ENCODE data around the gene FER1L5.

Gene FER1L5

DNA sequence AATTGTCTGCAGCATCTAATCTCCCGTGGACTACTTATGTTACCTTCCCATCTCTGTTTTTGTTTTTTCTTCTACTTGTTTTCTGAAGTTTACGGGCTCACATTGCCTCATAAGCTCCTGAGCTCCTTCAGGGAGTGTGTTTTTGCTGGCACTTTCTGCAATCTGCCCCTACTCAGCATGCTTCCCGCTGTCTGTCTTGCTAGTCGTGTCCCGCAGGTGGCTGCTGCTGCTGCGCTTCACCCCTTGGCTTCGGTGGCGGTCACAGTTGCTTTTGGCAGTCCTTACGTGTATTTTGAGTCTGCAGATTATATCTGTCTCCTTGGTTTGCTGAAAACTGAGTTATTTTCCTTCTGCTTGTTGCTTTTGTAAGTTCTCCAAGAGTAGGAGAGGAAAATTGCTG, 37.3 kb downstream of the FER1L5 start:
- DNase-seq (ENCODE audit: extremely low read depth in 1 of 2, low read depth in 1 of 2): no peak

GRCh38 chr2:96680561-96681141, 38.1 kb downstream of the FER1L5 start:
- no peak for DNase-seq (ENCODE audit: extremely low read depth in 1 of 2, low read depth in 1 of 2)

- no peak for DNase-seq (ENCODE audit: extremely low read depth in 1 of 2, low read depth in 1 of 2)
These were observed 39.0 kb downstream of the FER1L5 start for GRCh38 chr2:96681540-96681939.

DNA sequence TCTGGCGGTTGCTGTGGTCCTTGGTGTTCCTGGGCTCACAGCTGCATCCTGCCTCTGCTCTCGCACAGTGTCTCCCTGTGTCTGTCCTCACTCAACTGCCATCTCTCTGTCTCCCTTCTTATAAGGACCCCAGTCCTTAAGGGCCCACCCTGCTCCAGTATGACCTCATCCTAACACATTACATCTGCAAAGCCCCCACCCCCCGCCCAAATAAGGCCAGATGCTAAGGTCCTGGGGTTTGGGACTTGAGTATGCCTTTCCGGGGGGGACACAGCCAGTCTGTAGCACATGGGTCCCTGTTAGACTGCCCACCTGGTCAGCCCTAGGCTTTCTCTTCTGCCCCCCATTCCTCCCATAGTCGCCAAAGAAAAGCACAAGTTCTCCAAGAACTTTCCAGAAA, 40.7 kb downstream of the FER1L5 start:
- no peak for DNase-seq (ENCODE audit: extremely low read depth in 1 of 2, low read depth in 1 of 2)

- DNase-seq (ENCODE audit: extremely low read depth in 1 of 2, low read depth in 1 of 2): no peak
These were observed 41.6 kb downstream of the FER1L5 start for GRCh38 chr2:96683972-96684820.

- no peak for DNase-seq (ENCODE audit: extremely low read depth in 1 of 2, low read depth in 1 of 2)
These were observed 42.5 kb downstream of the FER1L5 start for GRCh38 chr2:96684883-96685576.

DNA sequence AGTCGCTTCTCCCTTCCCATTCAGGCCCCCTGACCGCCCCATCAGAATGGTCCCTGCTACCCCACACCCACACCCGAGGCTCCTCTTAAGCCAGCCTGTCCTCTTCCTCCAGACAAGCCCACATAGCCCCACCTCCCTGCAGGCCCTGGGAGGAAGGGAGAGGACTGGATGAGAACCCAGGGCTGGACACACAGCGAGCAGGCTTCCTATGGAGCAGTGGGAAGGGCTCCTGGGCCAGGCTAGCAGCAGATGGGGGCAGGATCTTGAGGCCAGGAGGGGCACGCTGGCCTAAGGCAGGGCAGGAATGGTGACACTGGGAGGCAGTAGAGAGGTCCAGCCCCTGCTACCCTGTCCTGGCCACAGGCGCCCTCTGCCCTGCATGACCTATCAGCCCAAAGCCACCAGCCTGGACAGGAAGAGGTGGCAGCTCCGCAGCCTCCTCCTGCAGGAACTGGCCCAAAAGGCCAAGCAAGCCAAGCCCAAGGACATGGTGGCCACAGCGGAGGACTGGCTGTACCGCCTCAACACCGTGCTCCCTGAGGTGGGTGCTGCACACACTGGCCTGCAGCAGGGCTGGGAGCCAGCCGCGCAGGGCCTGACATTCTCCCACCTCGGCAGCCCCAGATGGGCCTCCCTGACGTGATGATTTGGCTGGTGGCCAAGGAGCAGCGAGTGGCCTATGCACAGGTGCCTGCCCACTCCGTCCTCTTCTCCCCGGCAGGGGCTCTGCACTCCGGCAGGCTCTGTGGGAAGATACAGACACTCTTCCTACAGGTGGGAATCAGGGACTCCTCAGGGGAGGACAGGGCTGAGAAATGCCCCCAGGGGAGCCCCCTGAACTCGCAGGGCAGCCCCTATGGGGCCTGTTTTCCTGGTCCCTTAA, 43.3 kb downstream of the FER1L5 start:
- no peak for DNase-seq (ENCODE audit: extremely low read depth in 1 of 2, low read depth in 1 of 2)

DNA sequence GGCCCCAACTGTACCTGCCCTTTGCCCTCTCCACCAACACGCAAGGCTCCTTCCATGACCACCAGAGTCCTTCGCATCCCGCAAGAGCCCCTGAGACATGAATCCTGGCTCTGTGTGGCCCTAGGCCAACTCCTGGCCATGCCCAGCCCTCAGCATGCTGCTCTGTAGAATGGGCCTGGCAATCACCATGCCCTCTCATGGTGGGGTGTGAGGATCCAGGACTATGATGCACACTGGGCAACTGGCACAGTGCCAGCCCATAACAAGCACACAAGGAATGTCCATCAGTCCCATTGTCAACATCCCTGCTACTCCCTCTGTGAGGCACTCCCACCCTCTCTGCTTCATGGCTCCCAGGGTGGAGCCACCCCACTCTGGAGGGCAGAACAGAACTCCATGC, 44.7 kb downstream of the FER1L5 start:
- DNase-seq (ENCODE audit: extremely low read depth in 1 of 2, low read depth in 1 of 2): no peak

GRCh38 chr2:96687711-96688640, 45.4 kb downstream of the FER1L5 start:
- DNase-seq (ENCODE audit: extremely low read depth in 1 of 2, low read depth in 1 of 2): no peak

DNA sequence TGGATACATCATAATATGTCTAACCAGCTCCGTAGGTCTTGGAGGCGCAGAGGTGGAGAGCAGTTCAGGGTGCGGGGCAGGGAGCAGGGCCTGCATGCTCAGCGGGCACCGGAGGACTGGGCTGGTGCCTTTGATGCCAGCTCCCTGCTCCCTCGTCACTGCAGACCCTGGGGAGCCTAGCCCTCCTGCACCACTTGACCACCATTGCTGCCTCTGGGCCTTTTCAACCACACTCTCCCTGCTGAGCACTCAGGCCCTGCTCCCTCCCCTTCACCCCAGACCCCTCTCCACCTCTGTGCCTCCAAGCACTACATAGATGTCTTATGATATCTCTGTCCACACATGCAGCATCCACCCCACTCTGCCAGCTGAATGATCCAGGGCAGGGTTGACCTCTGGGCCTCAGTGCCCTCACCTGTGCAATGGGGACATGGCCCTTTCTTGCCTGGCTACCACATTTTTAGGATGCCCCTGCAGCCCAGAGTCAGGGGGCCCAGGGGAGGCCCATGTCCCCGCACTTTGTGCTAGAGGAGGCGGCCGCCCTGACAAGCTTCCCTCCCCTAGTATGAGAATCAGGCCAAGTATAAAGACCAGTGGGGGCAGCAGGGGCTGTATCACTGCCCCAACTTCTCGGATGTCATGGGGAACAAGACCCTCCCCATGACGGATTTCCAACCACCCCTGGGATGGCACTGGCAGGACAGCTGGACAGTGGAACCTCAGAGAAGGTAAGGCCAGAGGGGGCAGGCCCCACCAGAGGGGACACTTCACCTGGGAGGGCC, 46.3 kb downstream of the FER1L5 start:
- no peak for DNase-seq (ENCODE audit: extremely low read depth in 1 of 2, low read depth in 1 of 2)

- DNase-seq (ENCODE audit: extremely low read depth in 1 of 2, low read depth in 1 of 2): no peak
These were observed 46.9 kb downstream of the FER1L5 start for GRCh38 chr2:96689431-96689991.

DNA sequence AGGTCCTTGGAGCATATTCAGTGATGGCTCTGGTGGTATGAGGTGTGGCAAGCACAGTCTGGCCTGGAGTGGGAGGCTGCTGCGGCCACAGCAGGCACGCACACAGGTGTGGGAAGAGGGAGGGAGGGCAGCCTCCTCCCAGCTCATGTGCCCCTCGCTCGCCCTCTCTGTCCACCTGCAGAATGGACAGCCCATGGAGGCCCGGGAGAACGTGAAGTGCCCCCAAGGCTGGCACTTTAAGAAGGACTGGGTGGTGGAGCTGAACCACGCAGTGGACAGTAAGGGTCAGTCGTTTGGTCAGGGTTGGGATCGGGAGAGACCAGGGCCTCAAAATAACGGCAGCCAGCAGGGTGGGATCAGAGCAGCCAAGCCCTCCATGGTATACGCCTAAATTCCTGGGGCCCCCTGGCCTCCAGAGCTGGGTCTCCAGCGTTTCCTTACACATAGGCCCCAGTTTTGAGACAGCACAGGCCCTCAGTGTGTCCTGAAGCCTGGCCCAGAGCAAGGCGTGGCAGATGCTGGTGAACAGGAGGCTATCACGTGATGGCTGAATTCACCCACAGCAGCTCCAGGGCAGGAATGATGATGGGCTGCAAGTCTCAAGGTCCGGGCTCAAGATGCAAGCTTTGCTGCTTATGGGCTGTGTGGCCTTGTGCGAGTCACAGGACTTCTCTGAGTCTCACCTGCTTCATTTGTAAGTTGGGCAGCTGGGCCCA, 47.9 kb downstream of the FER1L5 start:
- DNase-seq (ENCODE audit: extremely low read depth in 1 of 2, low read depth in 1 of 2): no peak

DNA sequence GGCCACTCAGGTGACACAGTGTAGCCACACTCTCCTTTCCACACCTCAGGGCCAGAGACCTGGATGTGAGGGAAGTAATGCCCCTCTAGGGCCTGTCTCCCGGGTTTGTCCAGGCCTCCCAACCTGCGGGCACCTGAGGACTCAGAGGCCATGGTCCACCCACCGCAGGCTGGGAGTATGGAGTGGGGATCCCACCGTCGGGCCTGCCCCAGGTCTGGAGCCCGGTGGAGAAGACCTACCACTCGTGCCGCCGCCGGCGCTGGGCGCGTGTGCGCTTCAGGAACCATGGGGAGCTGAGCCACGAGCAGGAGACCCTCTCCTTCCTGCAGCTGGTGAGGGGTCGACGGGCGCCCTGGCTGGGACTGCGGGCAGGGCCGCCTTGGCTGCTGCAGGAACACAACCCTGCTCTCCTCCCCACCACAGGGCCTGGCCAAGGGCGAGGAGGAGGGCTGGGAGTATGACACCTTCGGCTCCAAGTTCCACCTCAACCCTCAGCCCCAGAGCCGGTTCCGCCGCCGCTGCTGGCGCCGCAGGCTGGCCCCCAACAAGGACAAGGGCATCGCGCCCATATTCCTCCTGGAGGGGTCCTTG, 48.6 kb downstream of the FER1L5 start:
- DNase-seq (ENCODE audit: extremely low read depth in 1 of 2, low read depth in 1 of 2): no peak

GRCh38 chr2:96692094-96692971, 49.8 kb downstream of the FER1L5 start:
- no peak for DNase-seq (ENCODE audit: extremely low read depth in 1 of 2, low read depth in 1 of 2)

GRCh38 chr2:96693286-96694200, 51.0 kb downstream of the FER1L5 start:
- no peak for DNase-seq (ENCODE audit: extremely low read depth in 1 of 2, low read depth in 1 of 2)

- no peak for DNase-seq (ENCODE audit: extremely low read depth in 1 of 2, low read depth in 1 of 2)
These were observed 51.7 kb downstream of the FER1L5 start for GRCh38 chr2:96694279-96694678.
